ENCODE measurements around the gene TP53TG3F. TPM values are rescaled to one million over a fixed set of nuclear protein-coding genes. Genes with fewer than 3 reads are reported as not detected.
"Not testable (repeated sequence)": the region's sequence is repeated elsewhere in the genome, so short reads cannot be mapped to it uniquely, and the experiment has no call there.

Gene TP53TG3F
- not detected for total RNA-seq

GRCh38 chr16:33459312-33459711 is at the start of gene TP53TG3F:
Gene TP53TG3F (plus strand): TSS chr16:33459612. CDS start chr16:33459680, 68 bp downstream.
- not testable (repeated sequence) for H3K9ac ChIP-seq (ENCODE audit: low read depth in 1 of 3, low read length in 3 of 3); H3K9me3 ChIP-seq (ENCODE audit: control insufficient read depth in 3 of 3, low read length in 3 of 3); H3K27me3 ChIP-seq (ENCODE audit: control insufficient read depth in 3 of 3, insufficient read depth in 3 of 3, low read length in 3 of 3); H3K4me1 ChIP-seq (ENCODE audit: control insufficient read depth in 3 of 3, insufficient read depth in 3 of 3, low read length in 3 of 3); H3K27ac ChIP-seq (ENCODE audit: low read depth, low read length); H3K4me3 ChIP-seq (ENCODE audit: low read length in 3 of 3); H3K36me3 ChIP-seq (ENCODE audit: control insufficient read depth in 3 of 3, insufficient read depth in 3 of 3, low read length in 3 of 3)

GRCh38 chr16:33491611-33492010 is 32.2 kb downstream of the TP53TG3F start:
- H3K27me3 ChIP-seq (ENCODE audit: control insufficient read depth in 3 of 3, insufficient read depth in 3 of 3, low read length in 3 of 3); H3K27ac ChIP-seq (ENCODE audit: low read depth, low read length); H3K9ac ChIP-seq (ENCODE audit: low read depth in 1 of 3, low read length in 3 of 3); H3K4me1 ChIP-seq (ENCODE audit: control insufficient read depth in 3 of 3, insufficient read depth in 3 of 3, low read length in 3 of 3); H3K36me3 ChIP-seq (ENCODE audit: control insufficient read depth in 3 of 3, insufficient read depth in 3 of 3, low read length in 3 of 3); H3K4me3 ChIP-seq (ENCODE audit: low read length in 3 of 3); H3K9me3 ChIP-seq (ENCODE audit: control insufficient read depth in 3 of 3, low read length in 3 of 3): not testable (repeated sequence)

GRCh38 chr16:33507231-33507630 is 47.8 kb downstream of the TP53TG3F start:
- not testable (repeated sequence) for H3K36me3 ChIP-seq (ENCODE audit: control insufficient read depth in 3 of 3, insufficient read depth in 3 of 3, low read length in 3 of 3); H3K27me3 ChIP-seq (ENCODE audit: control insufficient read depth in 3 of 3, insufficient read depth in 3 of 3, low read length in 3 of 3); H3K9ac ChIP-seq (ENCODE audit: low read depth in 1 of 3, low read length in 3 of 3); H3K4me3 ChIP-seq (ENCODE audit: low read length in 3 of 3); H3K4me1 ChIP-seq (ENCODE audit: control insufficient read depth in 3 of 3, insufficient read depth in 3 of 3, low read length in 3 of 3); H3K9me3 ChIP-seq (ENCODE audit: control insufficient read depth in 3 of 3, low read length in 3 of 3); H3K27ac ChIP-seq (ENCODE audit: low read depth, low read length)

DNA sequence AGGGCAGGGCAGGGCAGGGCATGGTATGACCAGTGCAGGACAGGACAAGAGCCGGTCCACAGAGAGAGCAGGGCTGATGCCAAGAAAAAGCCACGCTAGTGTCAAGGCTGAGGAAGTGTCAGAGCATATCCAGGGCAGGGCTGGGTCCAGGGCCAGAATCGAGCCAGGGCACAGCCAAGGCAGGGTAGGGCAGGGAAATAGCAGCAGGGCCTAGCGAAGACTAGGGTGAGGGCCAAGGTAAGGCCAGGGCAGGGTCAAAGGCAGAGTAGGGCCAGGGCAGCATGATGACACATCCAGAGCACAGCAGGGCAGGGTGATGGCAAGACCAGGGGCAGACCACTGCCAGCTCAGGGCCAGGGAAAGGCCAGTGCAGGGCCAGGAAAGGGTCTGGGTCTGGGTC is 49.7 kb downstream of the TP53TG3F start:
- H3K9me3 ChIP-seq (ENCODE audit: control insufficient read depth in 3 of 3, low read length in 3 of 3); H3K4me3 ChIP-seq (ENCODE audit: low read length in 3 of 3); H3K27me3 ChIP-seq (ENCODE audit: control insufficient read depth in 3 of 3, insufficient read depth in 3 of 3, low read length in 3 of 3); H3K9ac ChIP-seq (ENCODE audit: low read depth in 1 of 3, low read length in 3 of 3); H3K27ac ChIP-seq (ENCODE audit: low read depth, low read length); H3K4me1 ChIP-seq (ENCODE audit: control insufficient read depth in 3 of 3, insufficient read depth in 3 of 3, low read length in 3 of 3); H3K36me3 ChIP-seq (ENCODE audit: control insufficient read depth in 3 of 3, insufficient read depth in 3 of 3, low read length in 3 of 3): not testable (repeated sequence)

GRCh38 chr16:33509906-33510305 is 50.5 kb downstream of the TP53TG3F start:
- not testable (repeated sequence) for H3K9me3 ChIP-seq (ENCODE audit: control insufficient read depth in 3 of 3, low read length in 3 of 3); H3K27me3 ChIP-seq (ENCODE audit: control insufficient read depth in 3 of 3, insufficient read depth in 3 of 3, low read length in 3 of 3); H3K27ac ChIP-seq (ENCODE audit: low read depth, low read length); H3K4me3 ChIP-seq (ENCODE audit: low read length in 3 of 3); H3K4me1 ChIP-seq (ENCODE audit: control insufficient read depth in 3 of 3, insufficient read depth in 3 of 3, low read length in 3 of 3); H3K36me3 ChIP-seq (ENCODE audit: control insufficient read depth in 3 of 3, insufficient read depth in 3 of 3, low read length in 3 of 3); H3K9ac ChIP-seq (ENCODE audit: low read depth in 1 of 3, low read length in 3 of 3)

Small RNAs within 50 kb of the gene (small RNA-seq; reads per million reads assigned to genes)
- gene AC136944.5 (not detected), gene AC136944.6 (not detected)

Other genes with a start within 250 kb of the TP53TG3F start
- not detected for gene TP53TG3E, start 155.3 kb upstream of the TP53TG3F start, total RNA-seq
- not detected for gene TP53TG3B, start 98.8 kb upstream of the TP53TG3F start, total RNA-seq